NCI-H226 (cell line): ENCODE results near the gene ABLIM1.

Source experiments
- DNase-seq: peaks from one replicate; pipeline ENCODE4 v3.0.0-alpha.2; 2015

Gene ABLIM1

DNA sequence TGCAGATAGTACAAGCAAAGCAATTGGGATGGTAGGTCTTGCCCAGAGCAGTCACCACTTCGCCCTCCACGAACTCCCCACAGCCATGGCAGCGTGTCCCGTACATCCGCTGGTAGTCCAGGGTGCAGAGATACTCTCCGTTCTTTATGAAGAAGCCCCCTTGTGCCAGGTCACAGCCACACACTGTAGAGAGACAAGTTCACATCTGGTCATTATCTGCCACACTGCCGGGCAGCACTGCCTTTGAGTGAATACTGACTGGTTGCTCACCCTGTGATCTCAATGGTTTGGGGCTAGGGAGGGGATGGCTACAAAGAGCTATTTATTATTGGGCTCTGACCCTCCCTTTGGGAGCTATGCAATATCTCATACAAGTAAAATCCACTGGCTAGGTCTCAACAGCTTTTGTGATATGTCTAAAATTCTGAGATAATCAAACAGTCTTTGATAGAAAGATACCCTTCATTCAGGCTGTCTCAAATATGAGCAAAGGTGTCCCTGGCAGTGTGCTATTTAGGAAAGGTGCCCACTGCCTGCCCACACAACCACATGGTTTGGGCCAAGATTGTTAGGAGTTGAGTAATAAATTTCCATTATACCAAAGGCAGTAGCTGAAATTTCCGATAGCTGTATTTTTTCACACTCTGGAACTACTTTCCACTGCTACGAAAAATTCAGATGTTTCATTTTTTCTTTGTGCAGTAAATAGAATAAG lies 82.5 kb downstream of the ABLIM1 start:
- no peak for DNase-seq

- DNase-seq, result no peak
These were observed 84.6 kb downstream of the ABLIM1 start for GRCh38 chr10:114573330-114574045.

DNA sequence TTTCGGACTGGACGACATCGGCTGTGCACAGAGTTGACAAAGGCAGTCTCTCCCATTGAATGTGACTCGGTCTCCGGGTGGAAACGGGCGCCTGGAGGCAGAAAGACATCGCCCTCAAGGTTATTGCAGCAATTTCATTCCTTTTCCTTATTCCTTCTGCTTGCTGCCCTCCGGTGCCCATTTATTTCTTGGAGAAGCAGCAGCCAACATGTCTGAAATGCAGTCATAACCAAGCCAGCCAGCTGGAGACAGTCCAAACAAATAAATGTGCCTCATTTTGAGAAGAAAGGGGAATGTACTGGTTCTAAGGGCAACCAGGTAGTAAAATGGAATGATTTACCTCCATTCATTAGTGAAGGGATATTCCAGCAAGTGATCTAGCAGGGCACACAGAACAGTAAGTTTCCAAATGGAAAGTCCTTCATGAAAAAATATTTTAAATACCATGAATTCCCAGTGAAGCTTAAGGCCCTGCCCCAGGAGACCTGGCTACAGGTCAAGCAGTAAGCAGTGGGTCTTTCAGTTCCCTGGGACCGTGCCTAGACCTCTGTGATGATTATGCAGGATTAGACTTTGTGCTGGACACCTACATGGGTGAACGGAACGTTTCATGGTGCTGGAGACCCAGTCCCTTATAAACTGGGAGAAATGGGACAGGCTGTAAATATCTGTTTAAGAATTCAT lies 86.6 kb downstream of the ABLIM1 start:
- DNase-seq, result peak; percentile 4

DNA sequence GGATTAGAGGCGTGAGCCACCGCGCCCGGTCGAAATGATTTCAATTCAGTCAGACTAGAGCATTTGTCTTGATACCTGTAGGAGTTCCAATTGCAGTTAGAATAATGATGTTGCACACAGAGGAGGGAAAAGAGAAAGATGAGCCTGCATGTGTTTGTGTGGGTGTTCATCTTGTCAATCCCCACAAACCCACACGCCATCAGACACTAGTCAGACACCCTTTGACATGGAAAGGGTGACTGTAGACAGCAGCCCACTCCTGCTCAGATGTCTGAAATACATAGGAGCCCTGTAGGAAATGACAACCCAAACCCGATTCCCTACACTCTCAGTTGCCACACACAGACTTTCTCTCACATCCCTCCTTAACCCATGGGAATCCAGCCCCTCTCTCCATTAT lies 92.0 kb downstream of the ABLIM1 start:
- no peak for DNase-seq

DNA sequence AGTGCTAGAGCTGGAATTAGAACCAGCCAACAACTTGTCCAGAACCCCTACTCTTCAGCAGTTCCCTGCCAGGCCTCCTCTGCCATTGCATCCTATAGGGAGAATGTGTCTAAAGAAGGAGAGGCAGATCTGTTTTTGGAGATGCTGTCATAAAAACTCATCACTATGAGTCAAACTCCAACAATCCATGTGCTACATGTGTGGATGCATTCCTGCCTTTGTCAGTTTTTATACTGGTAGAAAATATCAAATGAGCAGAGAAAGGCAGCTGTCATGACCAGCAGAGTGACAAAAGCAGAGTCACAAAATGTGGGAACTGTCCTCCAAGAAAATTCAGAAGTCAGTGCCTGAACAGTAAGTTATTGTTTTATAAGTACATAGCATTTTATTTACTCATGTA lies 93.0 kb downstream of the ABLIM1 start:
- peak; percentile 7 for DNase-seq

- no peak for DNase-seq
These were observed 97.0 kb downstream of the ABLIM1 start for GRCh38 chr10:114561008-114561523.

GRCh38 chr10:114560144-114560543 lies 97.9 kb downstream of the ABLIM1 start:
- DNase-seq, result no peak

GRCh38 chr10:114559636-114560035 lies 98.4 kb downstream of the ABLIM1 start:
- DNase-seq, result no peak

DNA sequence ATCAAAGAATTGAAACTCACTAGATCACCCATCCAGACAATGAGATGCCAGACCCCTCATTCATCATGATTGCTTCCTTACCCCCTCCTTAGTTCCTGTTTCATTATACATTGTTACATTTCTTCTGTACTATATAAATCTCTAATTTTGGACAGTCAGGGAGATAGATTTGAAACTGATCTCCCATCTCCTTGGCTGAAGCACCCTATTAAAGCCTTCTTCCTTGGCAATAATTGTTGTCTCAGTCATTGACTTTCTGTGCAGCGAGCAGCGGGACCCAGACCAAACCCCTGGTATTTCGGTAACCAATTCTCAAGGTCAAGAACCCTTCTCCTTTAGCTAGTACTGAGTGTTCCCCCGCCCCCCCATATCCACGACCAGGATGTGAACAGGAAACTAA lies 100.2 kb downstream of the ABLIM1 start:
- DNase-seq, result no peak

GRCh38 chr10:114556236-114557122 lies 101.6 kb downstream of the ABLIM1 start:
- DNase-seq, result no peak

DNA sequence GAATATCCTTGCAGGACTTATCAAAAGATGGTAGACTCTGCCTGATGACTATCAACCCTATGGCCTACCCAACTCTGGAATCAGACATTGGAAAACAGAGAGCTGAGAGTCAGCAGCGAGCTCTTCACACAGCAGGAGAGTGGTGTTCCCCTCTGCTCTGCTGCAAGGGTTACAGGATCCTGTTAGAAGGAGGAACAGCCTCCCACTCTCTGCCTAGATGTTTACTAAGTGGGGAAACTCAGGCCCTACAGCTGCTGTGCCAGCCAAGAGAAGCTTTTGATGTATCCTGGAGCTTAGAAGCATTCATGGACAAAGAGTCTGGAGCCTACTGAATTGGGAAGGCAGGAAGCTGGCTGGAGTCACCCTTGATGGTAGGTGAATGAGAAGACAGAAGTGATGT lies 104.6 kb downstream of the ABLIM1 start:
- no peak for DNase-seq

DNA sequence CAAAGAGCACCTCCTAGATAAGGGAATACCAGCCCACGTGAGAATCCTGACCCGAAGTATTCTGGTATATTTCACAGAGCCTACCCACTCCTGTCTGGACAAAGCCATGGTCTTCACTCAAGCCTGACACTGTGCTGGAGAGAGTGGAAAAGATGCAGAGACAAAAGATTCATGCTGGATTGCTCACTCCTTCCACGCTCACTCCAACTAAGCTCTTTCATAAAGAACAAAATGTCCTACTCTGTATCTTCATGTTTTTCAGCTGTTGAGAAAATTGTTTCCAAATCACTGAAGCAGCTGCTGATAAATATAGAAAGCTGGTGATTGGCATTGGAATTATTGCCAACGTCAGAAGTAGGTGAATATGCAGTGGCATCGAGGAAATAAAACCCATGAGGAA lies 106.0 kb downstream of the ABLIM1 start:
- no peak for DNase-seq

- DNase-seq, result no peak
These were observed 106.5 kb downstream of the ABLIM1 start for GRCh38 chr10:114551636-114551972.

DNA sequence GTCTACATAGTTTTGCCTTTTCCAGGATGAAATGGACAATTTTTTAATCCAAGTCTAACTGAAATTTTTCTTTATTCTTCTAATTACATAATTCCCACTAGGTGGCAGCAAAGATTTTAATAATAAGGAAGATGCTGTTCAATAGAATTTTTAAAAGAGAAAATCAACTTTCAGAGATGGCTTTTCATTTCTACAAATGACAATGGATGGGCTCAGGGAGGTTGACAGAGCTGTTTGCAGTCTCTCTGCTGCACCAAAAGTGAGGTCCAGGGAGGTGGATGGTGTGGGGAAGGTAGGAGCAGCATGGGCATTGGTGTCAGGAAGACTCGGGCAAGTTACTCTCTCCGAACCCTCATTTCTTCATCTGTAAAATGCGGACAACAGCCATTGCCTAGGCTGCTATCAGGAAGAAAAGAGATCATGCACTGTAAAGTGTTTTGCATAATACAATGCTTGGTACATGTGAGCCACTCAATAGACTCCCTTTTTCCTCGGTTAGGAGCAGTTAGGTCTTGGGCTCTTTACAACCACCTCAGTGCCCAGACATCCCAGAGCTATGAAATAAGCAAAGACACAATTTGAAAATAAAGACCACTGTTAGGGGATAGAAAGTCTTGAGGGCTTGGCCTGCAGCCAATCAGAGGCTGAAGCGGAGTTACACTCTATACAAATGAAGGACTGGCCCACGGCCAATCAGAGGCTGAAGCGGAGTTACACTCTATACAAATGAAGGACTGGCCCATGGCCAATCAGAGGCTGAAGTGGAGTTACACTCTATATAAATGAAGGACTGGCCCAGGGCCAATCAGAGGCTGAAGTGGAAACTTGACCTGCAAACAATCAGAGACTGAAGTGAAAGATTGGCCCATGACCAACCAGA lies 107.1 kb downstream of the ABLIM1 start:
- DNase-seq, result no peak

- DNase-seq, result no peak
These were observed 109.4 kb downstream of the ABLIM1 start for GRCh38 chr10:114548662-114549061.

DNA sequence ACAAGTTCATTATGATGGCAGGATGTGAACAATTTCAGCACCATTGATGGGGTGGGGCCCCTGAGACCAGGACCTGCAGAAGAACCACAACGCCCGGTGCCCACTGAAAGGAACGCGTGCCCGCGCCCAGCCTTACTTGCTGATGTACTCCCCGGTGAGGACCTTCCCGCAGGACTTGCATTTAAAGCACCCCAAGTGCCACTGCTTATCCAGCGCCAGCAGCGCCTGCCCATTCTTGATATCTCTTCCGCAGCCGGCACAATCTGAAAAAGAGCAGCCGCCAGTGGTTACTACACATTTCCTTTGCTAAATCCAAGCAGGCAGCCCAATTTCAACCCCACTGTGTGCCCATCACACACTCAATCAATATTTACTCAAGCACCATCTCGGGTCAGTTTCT lies 110.6 kb downstream of the ABLIM1 start:
- no peak for DNase-seq

GRCh38 chr10:114547056-114547455 lies 111.0 kb downstream of the ABLIM1 start:
- no peak for DNase-seq

DNA sequence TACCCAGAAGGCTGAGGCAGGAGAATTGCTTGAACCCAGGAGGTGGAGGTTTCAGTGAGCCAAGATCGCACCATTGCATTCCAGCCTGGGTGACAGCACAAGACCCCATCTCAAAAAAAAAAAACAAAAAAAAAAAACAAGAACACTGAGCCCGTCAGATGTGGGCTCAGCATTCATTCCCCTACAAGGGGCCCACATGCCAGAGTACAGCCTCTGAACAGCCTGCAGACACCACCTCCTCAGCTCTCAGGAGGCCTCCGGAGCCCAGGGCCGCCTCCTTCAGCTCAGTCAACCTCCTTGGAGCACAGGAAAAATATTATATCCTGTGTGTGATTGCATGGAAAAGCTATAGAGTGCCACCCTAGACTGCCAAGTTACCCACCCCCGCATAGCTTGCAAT lies 112.3 kb downstream of the ABLIM1 start:
- no peak for DNase-seq

- DNase-seq, result no peak
These were observed 113.0 kb downstream of the ABLIM1 start for GRCh38 chr10:114545071-114545470.

DNA sequence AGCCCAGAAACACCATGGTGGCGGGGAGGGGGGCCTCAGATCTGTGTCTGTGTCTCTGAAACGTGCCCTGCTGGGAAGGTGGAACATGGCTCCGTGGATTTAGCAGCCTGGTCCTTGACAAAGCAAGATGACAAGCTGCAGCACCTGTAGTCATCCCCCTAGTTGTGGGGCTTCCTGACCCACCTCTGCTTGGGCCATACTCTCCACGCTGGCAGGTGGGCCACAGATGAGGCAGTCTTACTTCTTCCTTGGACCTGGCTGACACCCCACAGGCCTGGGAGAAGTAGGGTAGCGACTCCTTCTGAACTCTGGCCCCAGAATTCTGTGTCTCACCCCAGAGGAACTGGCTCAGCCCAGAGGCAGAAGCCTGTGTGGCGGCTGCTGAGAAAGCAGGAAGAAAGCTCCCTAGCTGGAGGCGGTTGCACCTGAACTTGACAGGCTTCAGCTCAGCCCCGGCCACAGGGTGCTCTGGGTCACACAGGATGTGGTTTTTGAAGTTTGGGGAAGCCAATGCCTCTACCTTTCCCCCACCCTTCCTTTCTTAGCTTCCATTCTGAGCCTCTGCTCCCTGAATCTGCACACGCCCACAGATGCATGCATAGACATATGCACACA lies 113.9 kb downstream of the ABLIM1 start:
- DNase-seq, result no peak

- no peak for DNase-seq
These were observed 114.6 kb downstream of the ABLIM1 start for GRCh38 chr10:114543456-114543855.
